Kidney (tissue), 14 donors: ENCODE results near the gene NPBWR2. TPM values are rescaled to one million over a fixed set of nuclear protein-coding genes. Genes with fewer than 3 reads are reported as not detected.

Experiments used
- DNase-seq, 5 donors: peaks; one replicate each; pipeline ENCODE4 v3.0.0-alpha.2; 2013 to 2020
- FAIRE-seq: peaks from 2 replicates; lab custom pipeline; 2012; peaks lifted over from hg19 to GRCh38; lab: Jason Lieb, UNC
- H3K27ac ChIP-seq, 2 donors: one replicate each; pipeline ENCODE4 v1.7.0; 2013; ENCODE audit warnings: low read depth in 2 of 2, low read length in 2 of 2, inconsistent platforms in 1 of 2
- H3K27me3 ChIP-seq: one replicate; pipeline ENCODE4 v1.7.1; 2013; ENCODE audit warnings: low read length, inconsistent platforms; ENCODE audit not compliant: control insufficient read depth, insufficient read depth
- H3K36me3 ChIP-seq, 3 donors: one replicate each; pipeline versions ENCODE4 v1.7.0 to v1.7.1; 2013; ENCODE audit warnings: low read length in 3 of 3, control low read depth in 1 of 3, inconsistent platforms in 1 of 3; ENCODE audit not compliant: insufficient read depth in 3 of 3, control insufficient read depth in 2 of 3
- H3K4me1 ChIP-seq, 3 donors: one replicate each; pipeline versions ENCODE4 v1.7.0 to v1.7.1; 2013; ENCODE audit warnings: low read length in 3 of 3, inconsistent platforms in 1 of 3, low read depth in 1 of 3; ENCODE audit not compliant: control insufficient read depth in 2 of 3, insufficient read depth in 2 of 3
- H3K4me3 ChIP-seq, 3 donors: one replicate each; pipeline versions ENCODE4 v1.7.0 to v1.8.1; 2013; ENCODE audit warnings: low read length in 3 of 3, control low read depth in 1 of 3, inconsistent platforms in 1 of 3
- H3K9ac ChIP-seq, 3 donors: one replicate each; pipeline versions ENCODE4 v1.7.0 to v1.7.1; 2013; ENCODE audit warnings: low read length in 3 of 3, control low read depth in 1 of 3, inconsistent platforms in 1 of 3
- H3K9me3 ChIP-seq, 3 donors: one replicate each; pipeline versions ENCODE4 v1.7.0 to v1.7.1; 2013; ENCODE audit warnings: low read length in 3 of 3, control low read depth in 1 of 3, inconsistent platforms in 1 of 3; ENCODE audit not compliant: control insufficient read depth in 2 of 3, insufficient read depth in 1 of 3
- intact Hi-C: fragments of 100-400 bp; cut with DNase I; formaldehyde crosslinking; loops from one replicate; pipeline ENCODE4 v1.11.1; 2022
- polyA plus RNA-seq: library from polyadenylated mRNA; stranded (reverse); fragments of 350-450 nt; fragmentation: Illumina TruSeq; extraction: RNeasy Lipid Tissue Mini Kit (QIAGEN cat#74804); gene quantifications from one replicate; pipeline ENCODE4 v1.2.3, GENCODE V29; 2014; ENCODE audit warnings: low read depth, low replicate concordance; ENCODE audit not compliant: insufficient read depth
- total RNA-seq: library from RNA; stranded (reverse); fragmentation: NEBNext Ultra II Directional; extraction: Animal tissue kit (Norgen Biotek cat#: 25700); gene quantifications from one replicate; pipeline ENCODE4 v1.2.1, GENCODE V29; 2021
- TF ChIP-seq, protein P1 (sequence below): IDR thresholded peaks from 3 replicates; pipeline ENCODE4 v1.5.1; 2012; ENCODE audit warnings: mild to moderate bottlenecking, moderate library complexity, borderline replicate concordance; ENCODE audit not compliant: insufficient read depth; ENCODE audit errors: extremely low read depth
- donor health status: control.
- donor health status: control.
- donor health status: control.
- donor health status: control.
- donor health status: control.
- donor health status: DM: yes; HTN: yes; CAD: no.
- donor health status: Normal renal cell carcinoma (clear cell type).

The NPBWR2 gene
- total and polyA plus RNA-seq, 2 donors from 2014 or later: not detected

DNA sequence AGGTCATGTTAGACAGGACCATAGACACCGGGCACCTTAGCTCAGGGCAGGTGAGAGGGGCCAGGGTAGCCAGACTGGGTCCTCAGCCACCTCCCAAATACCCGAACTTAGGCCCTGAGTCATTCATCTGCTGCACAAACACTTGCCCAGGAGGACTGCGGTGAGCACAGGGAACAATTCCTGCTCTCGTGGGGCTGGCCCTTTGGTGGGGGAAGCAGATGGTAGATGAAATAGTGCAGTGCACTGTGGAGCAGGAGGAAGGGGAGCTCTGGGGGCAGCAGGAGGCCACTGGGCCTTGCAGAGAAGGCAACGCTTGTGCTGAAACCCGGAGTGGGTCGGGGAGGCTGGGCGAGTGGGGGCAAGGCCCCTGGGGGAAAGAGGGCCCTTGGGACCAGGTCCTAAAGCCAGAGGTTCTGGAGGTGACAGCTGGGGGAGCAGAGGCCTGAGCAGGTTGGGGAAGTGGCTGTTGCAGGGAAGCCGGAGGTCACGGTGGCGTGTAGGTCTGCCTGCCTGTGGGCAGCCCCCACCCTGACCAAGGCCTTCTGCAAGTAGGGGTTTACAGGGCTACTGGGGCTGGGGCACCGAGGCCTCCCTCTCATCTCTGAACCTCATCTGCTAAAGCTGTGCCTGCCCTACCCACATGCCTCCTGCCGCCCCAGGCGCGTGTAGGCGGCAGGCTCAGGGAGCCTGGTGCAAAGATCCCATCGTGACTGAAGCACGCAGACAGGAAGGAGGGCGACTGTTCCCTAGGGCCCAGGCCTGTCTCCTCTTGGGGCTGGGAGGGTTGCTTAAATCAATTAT is 4.7 kb upstream of the NPBWR2 start:
- Histone ChIP-seq H3K27me3 (no peaks in the 10 kb centered on the region), H3K4me1 (no peaks in the 10 kb centered on the region), H3K9me3 (no peaks in the 10 kb centered on the region), H3K27ac (no peak overlapping the region), H3K4me3 (no peak overlapping the region), H3K9ac (no peak overlapping the region), H3K36me3 (no peaks in the 10 kb centered on the region)
- DNase-seq (peak in 2 of 5 donors; percentile 29 to 63), FAIRE-seq (no peak)
- TF ChIP-seq, protein P1, sequence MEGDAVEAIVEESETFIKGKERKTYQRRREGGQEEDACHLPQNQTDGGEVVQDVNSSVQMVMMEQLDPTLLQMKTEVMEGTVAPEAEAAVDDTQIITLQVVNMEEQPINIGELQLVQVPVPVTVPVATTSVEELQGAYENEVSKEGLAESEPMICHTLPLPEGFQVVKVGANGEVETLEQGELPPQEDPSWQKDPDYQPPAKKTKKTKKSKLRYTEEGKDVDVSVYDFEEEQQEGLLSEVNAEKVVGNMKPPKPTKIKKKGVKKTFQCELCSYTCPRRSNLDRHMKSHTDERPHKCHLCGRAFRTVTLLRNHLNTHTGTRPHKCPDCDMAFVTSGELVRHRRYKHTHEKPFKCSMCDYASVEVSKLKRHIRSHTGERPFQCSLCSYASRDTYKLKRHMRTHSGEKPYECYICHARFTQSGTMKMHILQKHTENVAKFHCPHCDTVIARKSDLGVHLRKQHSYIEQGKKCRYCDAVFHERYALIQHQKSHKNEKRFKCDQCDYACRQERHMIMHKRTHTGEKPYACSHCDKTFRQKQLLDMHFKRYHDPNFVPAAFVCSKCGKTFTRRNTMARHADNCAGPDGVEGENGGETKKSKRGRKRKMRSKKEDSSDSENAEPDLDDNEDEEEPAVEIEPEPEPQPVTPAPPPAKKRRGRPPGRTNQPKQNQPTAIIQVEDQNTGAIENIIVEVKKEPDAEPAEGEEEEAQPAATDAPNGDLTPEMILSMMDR: no peak
- intact Hi-C loops: no loop called here

DNA sequence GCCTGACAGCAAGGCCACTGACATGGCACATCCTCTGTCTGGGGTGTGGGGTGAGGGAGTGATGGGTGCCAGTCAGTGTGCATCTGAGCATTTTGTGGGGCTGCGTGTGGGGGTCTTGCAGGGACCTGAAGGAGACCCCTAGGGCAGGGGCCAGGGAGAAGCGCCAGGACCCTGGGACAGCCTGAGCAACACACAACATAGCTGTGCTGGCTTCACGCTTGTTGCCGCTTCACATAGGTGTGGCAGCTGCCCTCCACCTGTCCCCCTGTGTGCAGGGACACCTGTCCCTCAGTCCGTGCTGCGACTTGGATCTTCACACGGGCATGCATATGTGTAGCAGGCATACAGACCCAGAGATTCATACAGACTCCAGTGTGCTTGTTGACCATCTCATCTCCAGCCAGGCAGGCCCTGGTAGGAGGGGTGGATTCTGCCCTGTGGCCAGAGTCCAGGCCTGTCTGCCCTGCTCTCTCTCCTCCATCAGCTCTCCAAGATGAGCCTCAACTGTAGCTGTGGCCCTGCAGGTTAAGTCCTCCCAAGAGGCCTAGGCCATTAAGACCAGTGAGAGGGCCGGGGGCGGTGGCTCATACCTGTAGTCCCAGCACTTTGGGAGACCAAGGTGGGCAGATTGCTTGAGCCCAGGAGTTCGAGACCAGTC is 3.2 kb upstream of the NPBWR2 start:
- no peak for FAIRE-seq
- Histone ChIP-seq H3K4me1 (no peaks in the 10 kb centered on the region), H3K27me3 (no peaks in the 10 kb centered on the region), H3K4me3 (no peak overlapping the region), H3K36me3 (no peaks in the 10 kb centered on the region), H3K9ac (no peak overlapping the region), H3K27ac (no peak overlapping the region), H3K9me3 (no peaks in the 10 kb centered on the region)
- TF ChIP-seq, protein P1: no peak
- intact Hi-C loops: no loop called here
- DNase-seq: peak in 1 of 5 donors; percentile 56

DNA sequence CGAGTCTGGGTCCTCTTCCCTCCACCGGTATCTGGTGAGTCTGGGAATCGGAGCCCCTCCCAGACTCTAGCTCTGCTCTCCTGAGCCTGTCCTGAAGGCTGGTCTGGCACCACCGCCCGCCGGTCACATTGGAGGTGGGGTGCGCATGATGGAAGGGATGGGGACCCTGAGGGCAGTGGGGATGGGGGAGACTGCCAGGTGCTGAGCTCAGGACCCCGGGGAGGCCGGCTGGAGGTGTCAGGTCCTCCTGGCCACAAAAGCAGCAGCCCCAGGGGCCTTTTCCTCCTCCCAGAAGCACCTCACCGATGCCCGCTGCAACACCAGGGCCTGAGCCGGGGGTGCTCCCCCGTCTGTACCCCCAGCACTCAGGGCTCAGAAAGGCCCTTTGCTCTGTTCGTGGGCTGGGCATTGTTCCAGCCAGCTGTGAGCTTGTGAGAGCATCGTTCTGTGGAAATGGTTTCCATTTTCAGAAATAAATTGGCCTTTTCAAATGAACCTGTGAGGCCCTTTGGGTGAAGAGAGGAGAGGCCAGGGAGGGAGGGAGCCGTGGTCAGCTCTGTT is 2.5 kb upstream of the NPBWR2 start:
- no peak overlapping the region for H3K9ac ChIP-seq
- H3K9me3 ChIP-seq: no peaks in the 10 kb centered on the region
- H3K4me3 ChIP-seq: no peak overlapping the region
- intact Hi-C loops: no loop called here
- no peaks in the 10 kb centered on the region for H3K4me1 ChIP-seq
- DNase-seq: peak in 1 of 5 donors; percentile 52
- H3K27ac ChIP-seq: no peak overlapping the region
- no peak for FAIRE-seq
- TF ChIP-seq, protein P1: no peak
- no peaks in the 10 kb centered on the region for H3K36me3 ChIP-seq
- no peaks in the 10 kb centered on the region for H3K27me3 ChIP-seq
